HEK293T (cell line): ENCODE measurements around the gene CCR7.

Source experiments
- CTCF ChIA-PET: fragments of 350-600 bp; formaldehyde crosslinking; extraction: SDS; loops from one replicate; lab custom pipeline; 2021; ENCODE audit warnings: antibody characterized with exemption, inconsistent platforms; lab: Yijun Ruan, JAX
- POLR2A ChIA-PET: fragments of 350-600 bp; formaldehyde crosslinking; extraction: SDS; loops from one replicate; lab custom pipeline; 2020; ENCODE audit warnings: antibody characterized with exemption, inconsistent platforms; lab: Yijun Ruan, JAX
- DNase-seq: peaks from one replicate; pipeline ENCODE4 v3.0.0; 2012; ENCODE audit warnings: mixed read lengths; ENCODE audit errors: extremely low spot score
- ARNT ChIP-seq: fragments of 450-650 bp; IDR thresholded peaks from 2 replicates; pipeline ENCODE4 v1.6.1; 2017; ENCODE audit warnings: mild to moderate bottlenecking
- BHLHE40 ChIP-seq: fragments of 450-650 bp; IDR thresholded peaks from 2 replicates; pipeline ENCODE4 v1.6.1; 2016; ENCODE audit warnings: mild to moderate bottlenecking, moderate library complexity, borderline replicate concordance
- CTBP1 ChIP-seq: fragments of 450-650 bp; IDR thresholded peaks from 2 replicates; pipeline ENCODE4 v1.6.1; 2016; ENCODE audit warnings: borderline replicate concordance
- ELF4 ChIP-seq: fragments of 450-650 bp; IDR thresholded peaks from 2 replicates; pipeline ENCODE4 v1.6.1; 2017; ENCODE audit warnings: antibody characterized with exemption
- FOXA1 ChIP-seq: fragments of 450-650 bp; IDR thresholded peaks from 2 replicates; pipeline ENCODE4 v1.6.1; 2016; ENCODE audit warnings: mild to moderate bottlenecking
- FOXK2 ChIP-seq: fragments of 450-650 bp; IDR thresholded peaks from 2 replicates; pipeline ENCODE4 v1.6.1; 2016; ENCODE audit warnings: mild to moderate bottlenecking
- FOXM1 ChIP-seq: fragments of 450-650 bp; IDR thresholded peaks from 2 replicates; pipeline ENCODE4 v1.6.1; 2017; ENCODE audit warnings: mild to moderate bottlenecking, borderline replicate concordance
- HDGF ChIP-seq: fragments of 450-650 bp; IDR thresholded peaks from 2 replicates; pipeline ENCODE4 v1.6.1; 2017; ENCODE audit warnings: antibody characterized with exemption, borderline replicate concordance
- L3MBTL2 ChIP-seq: fragments of 450-650 bp; conservative IDR thresholded peaks from 2 replicates; pipeline ENCODE4 v1.6.1; 2016; ENCODE audit warnings: mild to moderate bottlenecking
- LEF1 ChIP-seq: fragments of 450-650 bp; IDR thresholded peaks from 2 replicates; pipeline ENCODE4 v1.6.1; 2017; ENCODE audit warnings: mild to moderate bottlenecking, borderline replicate concordance
- NFRKB ChIP-seq: fragments of 450-650 bp; IDR thresholded peaks from 2 replicates; pipeline ENCODE4 v1.6.1; 2016; ENCODE audit warnings: mild to moderate bottlenecking, moderate library complexity
- PKNOX1 ChIP-seq: fragments of 450-650 bp; IDR thresholded peaks from 2 replicates; pipeline ENCODE4 v1.6.1; 2016
- SP1 ChIP-seq: fragments of 450-650 bp; IDR thresholded peaks from 2 replicates; pipeline ENCODE4 v1.6.1; 2017
- SUZ12 ChIP-seq: fragments of 450-650 bp; IDR thresholded peaks from 2 replicates; pipeline ENCODE4 v1.6.1; 2016; ENCODE audit warnings: mild to moderate bottlenecking
- TARDBP ChIP-seq: fragments of 450-650 bp; IDR thresholded peaks from 2 replicates; pipeline ENCODE4 v1.6.1; 2016
- ZNF384 ChIP-seq: fragments of 450-650 bp; IDR thresholded peaks from 2 replicates; pipeline ENCODE4 v1.6.1; 2016

CCR7 gene

GRCh38 chr17:40558300-40558889 lies 6.9 kb downstream of the CCR7 start:
- TF ChIP-seq PKNOX1 (no peak), LEF1 (no peak), L3MBTL2 (no peak), BHLHE40 (no peak), ZNF384 (no peak), HDGF (no peak), ARNT (no peak)
- DNase-seq: no peak
- POLR2A ChIA-PET: interaction anchor here (1.2 kb wide), 1 partner anchor 140 kb away, joined by 3 read pairs; the partner anchor contains the start of gene TOP2A
- CTCF ChIA-PET: interaction anchor here (0.9 to 3.3 kb wide), 3 partner anchors 11 to 58 kb away, joined by 3 to 17 read pairs (median 5); no protein-coding TSS in a partner anchor

- ChIA-PET POLR2A (interaction anchor here (1.2 kb wide), 1 partner anchor 140 kb away, joined by 3 read pairs; the partner anchor contains the start of gene TOP2A), CTCF (interaction anchor here (0.9 to 3.3 kb wide), 3 partner anchors 10 to 59 kb away, joined by 3 to 17 read pairs (median 5); no protein-coding TSS in a partner anchor)
- DNase-seq: no peak
- no peak for TF ChIP-seq ARNT
- TF ChIP-seq FOXM1: no peak
- TF ChIP-seq BHLHE40: no peak
- no peak for TF ChIP-seq PKNOX1
- TF ChIP-seq NFRKB: no peak
- no peak for TF ChIP-seq FOXA1
- no peak for TF ChIP-seq HDGF
- TF ChIP-seq L3MBTL2: no peak
- no peak for TF ChIP-seq SP1
- no peak for TF ChIP-seq LEF1
- TF ChIP-seq FOXK2: no peak
- no peak for TF ChIP-seq CTBP1
- TF ChIP-seq TARDBP: no peak
- TF ChIP-seq SUZ12: no peak
- no peak for TF ChIP-seq ELF4
- TF ChIP-seq ZNF384: no peak
Observed at GRCh38 chr17:40557531-40558299, 7.6 kb downstream of the CCR7 start.

GRCh38 chr17:40556884-40557414 lies 8.3 kb downstream of the CCR7 start:
- DNase-seq: no peak
- POLR2A ChIA-PET: interaction anchor here (0.9 kb wide), 1 partner anchor 63 kb away, joined by 3 read pairs; no protein-coding TSS in a partner anchor
- no peak for TF ChIP-seq PKNOX1
- no peak for TF ChIP-seq SP1
- no peak for TF ChIP-seq BHLHE40
- CTCF ChIA-PET: interaction anchor here (1.4 kb wide), 1 partner anchor 24 kb away, joined by 4 read pairs; no protein-coding TSS in a partner anchor

- CTCF ChIA-PET: interaction anchor here (1.4 kb wide), 1 partner anchor 23 kb away, joined by 4 read pairs; no protein-coding TSS in a partner anchor
- no peak for DNase-seq
- POLR2A ChIA-PET: interaction anchor here (0.9 kb wide), 1 partner anchor 63 kb away, joined by 3 read pairs; no protein-coding TSS in a partner anchor
- TF ChIP-seq FOXA1: no peak
Observed at GRCh38 chr17:40556198-40556661, 9.0 kb downstream of the CCR7 start.

- ChIA-PET POLR2A (interaction anchor here (1.1 kb wide), 1 partner anchor 138 kb away, joined by 4 read pairs; the partner anchor contains the start of gene TOP2A), CTCF (interaction anchor here (1.1 to 1.4 kb wide), 2 partner anchors 22 to 79 kb away, joined by 3 to 4 read pairs; no protein-coding TSS in a partner anchor)
Observed at GRCh38 chr17:40555296-40556190, 9.7 kb downstream of the CCR7 start.

More at GRCh38 chr17:40555296-40556190, 9.7 kb downstream of the CCR7 start:
- DNase-seq: no peak
- TF ChIP-seq FOXK2: no peak
- no peak for TF ChIP-seq ARNT
- no peak for TF ChIP-seq BHLHE40
- TF ChIP-seq SP1: no peak
- TF ChIP-seq ZNF384: no peak
- no peak for TF ChIP-seq TARDBP
- no peak for TF ChIP-seq CTBP1
- TF ChIP-seq LEF1: no peak
- no peak for TF ChIP-seq FOXA1
- TF ChIP-seq L3MBTL2: no peak
- no peak for TF ChIP-seq FOXM1
- no peak for TF ChIP-seq SUZ12
- TF ChIP-seq HDGF: no peak
- TF ChIP-seq NFRKB: no peak
- TF ChIP-seq ELF4: no peak
- no peak for TF ChIP-seq PKNOX1
